SK-N-SH (cell line): Measurements from ENCODE around the gene TMEM165.
"Not testable (repeated sequence)": the region's sequence is repeated elsewhere in the genome, so short reads cannot be mapped to it uniquely, and the experiment has no call there.

Experiments used
- CTCF ChIP-seq: fragments of 200-600 bp; sonication (generic); IDR thresholded peaks from 2 replicates; pipeline ENCODE4 v1.6.1; 2017; ENCODE audit warnings: antibody characterized with exemption, mild to moderate bottlenecking, moderate library complexity
- EP300 ChIP-seq, 2 experiments: IDR thresholded peaks; 2 replicates each; pipeline versions ENCODE4 v1.4.0 to v1.6.1; 2012; ENCODE audit warnings: borderline replicate concordance in 1 of 2, low read depth in 1 of 2, low read length in 1 of 2
- EZH2phosphoT487 ChIP-seq: fragments of 200-600 bp; sonication (generic); IDR thresholded peaks from 2 replicates; pipeline ENCODE4 v1.6.1; 2017; ENCODE audit warnings: low read depth, mixed run types, mild to moderate bottlenecking, antibody characterized with exemption, moderate library complexity, borderline replicate concordance
- FOXM1 ChIP-seq: IDR thresholded peaks from 2 replicates; pipeline ENCODE4 v1.4.0; 2012; ENCODE audit warnings: low read depth, mild to moderate bottlenecking
- NRF1 ChIP-seq: IDR thresholded peaks from 2 replicates; pipeline ENCODE4 v1.6.1; 2012; ENCODE audit warnings: low read depth, mild to moderate bottlenecking, low read length
- POLR2AphosphoS5 ChIP-seq: IDR thresholded peaks from 2 replicates; pipeline ENCODE4 v1.6.1; 2012; ENCODE audit warnings: low read depth, low read length
- RFX5 ChIP-seq: IDR thresholded peaks from 2 replicates; pipeline ENCODE4 v1.6.1; 2012; ENCODE audit warnings: mild to moderate bottlenecking, improper control_type of control experiment, low read length
- USF2 ChIP-seq: fragments of 150-350 bp; IDR thresholded peaks from 2 replicates; pipeline ENCODE4 v1.6.1; 2017; ENCODE audit warnings: antibody characterized with exemption, low read length, low read depth, borderline replicate concordance
- TF ChIP-seq, protein P1 (sequence below): IDR thresholded peaks from 2 replicates; pipeline ENCODE4 v1.4.0; 2012; ENCODE audit warnings: low read depth
- TF ChIP-seq, protein P2 (sequence below): IDR thresholded peaks from 2 replicates; pipeline ENCODE4 v1.4.0; 2012; ENCODE audit warnings: low read depth, borderline replicate concordance
- TF ChIP-seq, protein P3 (sequence below): fragments of 150-350 bp; IDR thresholded peaks from 2 replicates; pipeline ENCODE4 v1.6.1; 2016; ENCODE audit warnings: mild to moderate bottlenecking, low read depth, low read length
- TF ChIP-seq, protein P4 (sequence below): IDR thresholded peaks from 2 replicates; pipeline ENCODE4 v1.4.0; 2012; ENCODE audit warnings: low read depth, borderline replicate concordance
- TF ChIP-seq, protein P5 (sequence below): IDR thresholded peaks from 2 replicates; pipeline ENCODE4; 2012

DNA sequence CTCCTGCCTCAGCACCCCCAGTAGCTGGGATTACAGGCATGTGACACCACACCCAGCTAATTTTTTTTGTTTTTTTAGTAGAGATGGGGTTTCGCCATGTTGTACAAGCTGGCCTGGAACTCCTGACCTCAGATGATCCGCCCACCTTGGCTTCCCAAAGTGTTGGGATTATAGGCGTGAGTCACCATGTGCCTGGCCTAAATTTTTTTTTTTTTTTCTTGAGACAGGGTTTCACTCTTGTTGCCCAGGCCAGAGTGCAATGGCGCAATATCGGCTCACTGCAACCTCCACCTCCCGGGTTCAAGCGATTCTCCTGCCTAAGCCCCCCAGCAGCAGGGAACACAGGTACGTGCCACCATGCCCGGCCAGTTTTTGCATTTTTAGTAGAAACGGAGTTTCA, 44.9 kb upstream of the TMEM165 start:
- TF ChIP-seq EZH2phosphoT487; RFX5; CTCF; USF2; NRF1; EP300 (IDR thresholded peaks at IDR 0.05; ENCODE audit: borderline replicate concordance in 1 of 2, low read depth in 1 of 2, low read length in 1 of 2); FOXM1; POLR2AphosphoS5: not testable (repeated sequence)
- TF ChIP-seq, protein P1, sequence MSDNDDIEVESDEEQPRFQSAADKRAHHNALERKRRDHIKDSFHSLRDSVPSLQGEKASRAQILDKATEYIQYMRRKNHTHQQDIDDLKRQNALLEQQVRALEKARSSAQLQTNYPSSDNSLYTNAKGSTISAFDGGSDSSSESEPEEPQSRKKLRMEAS: not testable (repeated sequence)
- TF ChIP-seq, protein P2, sequence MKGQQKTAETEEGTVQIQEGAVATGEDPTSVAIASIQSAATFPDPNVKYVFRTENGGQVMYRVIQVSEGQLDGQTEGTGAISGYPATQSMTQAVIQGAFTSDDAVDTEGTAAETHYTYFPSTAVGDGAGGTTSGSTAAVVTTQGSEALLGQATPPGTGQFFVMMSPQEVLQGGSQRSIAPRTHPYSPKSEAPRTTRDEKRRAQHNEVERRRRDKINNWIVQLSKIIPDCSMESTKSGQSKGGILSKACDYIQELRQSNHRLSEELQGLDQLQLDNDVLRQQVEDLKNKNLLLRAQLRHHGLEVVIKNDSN: not testable (repeated sequence)
- TF ChIP-seq, protein P3, sequence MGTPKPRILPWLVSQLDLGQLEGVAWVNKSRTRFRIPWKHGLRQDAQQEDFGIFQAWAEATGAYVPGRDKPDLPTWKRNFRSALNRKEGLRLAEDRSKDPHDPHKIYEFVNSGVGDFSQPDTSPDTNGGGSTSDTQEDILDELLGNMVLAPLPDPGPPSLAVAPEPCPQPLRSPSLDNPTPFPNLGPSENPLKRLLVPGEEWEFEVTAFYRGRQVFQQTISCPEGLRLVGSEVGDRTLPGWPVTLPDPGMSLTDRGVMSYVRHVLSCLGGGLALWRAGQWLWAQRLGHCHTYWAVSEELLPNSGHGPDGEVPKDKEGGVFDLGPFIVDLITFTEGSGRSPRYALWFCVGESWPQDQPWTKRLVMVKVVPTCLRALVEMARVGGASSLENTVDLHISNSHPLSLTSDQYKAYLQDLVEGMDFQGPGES: not testable (repeated sequence)
- TF ChIP-seq, protein P4, sequence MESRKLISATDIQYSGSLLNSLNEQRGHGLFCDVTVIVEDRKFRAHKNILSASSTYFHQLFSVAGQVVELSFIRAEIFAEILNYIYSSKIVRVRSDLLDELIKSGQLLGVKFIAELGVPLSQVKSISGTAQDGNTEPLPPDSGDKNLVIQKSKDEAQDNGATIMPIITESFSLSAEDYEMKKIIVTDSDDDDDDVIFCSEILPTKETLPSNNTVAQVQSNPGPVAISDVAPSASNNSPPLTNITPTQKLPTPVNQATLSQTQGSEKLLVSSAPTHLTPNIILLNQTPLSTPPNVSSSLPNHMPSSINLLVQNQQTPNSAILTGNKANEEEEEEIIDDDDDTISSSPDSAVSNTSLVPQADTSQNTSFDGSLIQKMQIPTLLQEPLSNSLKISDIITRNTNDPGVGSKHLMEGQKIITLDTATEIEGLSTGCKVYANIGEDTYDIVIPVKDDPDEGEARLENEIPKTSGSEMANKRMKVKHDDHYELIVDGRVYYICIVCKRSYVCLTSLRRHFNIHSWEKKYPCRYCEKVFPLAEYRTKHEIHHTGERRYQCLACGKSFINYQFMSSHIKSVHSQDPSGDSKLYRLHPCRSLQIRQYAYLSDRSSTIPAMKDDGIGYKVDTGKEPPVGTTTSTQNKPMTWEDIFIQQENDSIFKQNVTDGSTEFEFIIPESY: not testable (repeated sequence)
- TF ChIP-seq, protein P5, sequence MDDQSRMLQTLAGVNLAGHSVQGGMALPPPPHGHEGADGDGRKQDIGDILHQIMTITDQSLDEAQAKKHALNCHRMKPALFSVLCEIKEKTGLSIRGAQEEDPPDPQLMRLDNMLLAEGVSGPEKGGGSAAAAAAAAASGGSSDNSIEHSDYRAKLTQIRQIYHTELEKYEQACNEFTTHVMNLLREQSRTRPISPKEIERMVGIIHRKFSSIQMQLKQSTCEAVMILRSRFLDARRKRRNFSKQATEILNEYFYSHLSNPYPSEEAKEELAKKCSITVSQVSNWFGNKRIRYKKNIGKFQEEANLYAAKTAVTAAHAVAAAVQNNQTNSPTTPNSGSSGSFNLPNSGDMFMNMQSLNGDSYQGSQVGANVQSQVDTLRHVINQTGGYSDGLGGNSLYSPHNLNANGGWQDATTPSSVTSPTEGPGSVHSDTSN: not testable (repeated sequence)
